Uterus (tissue), 2 donors: ENCODE data around the gene ENOX2.

ENCODE experiments used
- POLR2A ChIP-seq, 2 donors: fragments of 450-650 bp; IDR thresholded peaks; one replicate each; pipeline ENCODE4 v1.6.1; 2016; ENCODE audit warnings: antibody characterized with exemption in 2 of 2, mild to moderate bottlenecking in 1 of 2, moderate library complexity in 1 of 2
- TF ChIP-seq, protein P1 (sequence below), 4 experiments: fragments of 200-600 bp in 2 of 4; fragments of 450-650 bp in 2 of 4; sonication (generic) in 2 of 4; IDR thresholded peaks; one replicate each; pipeline ENCODE4 v1.5.1; 2016 to 2019; ENCODE audit warnings: antibody characterized with exemption in 4 of 4, mild to moderate bottlenecking in 2 of 4, moderate library complexity in 1 of 4

DNA sequence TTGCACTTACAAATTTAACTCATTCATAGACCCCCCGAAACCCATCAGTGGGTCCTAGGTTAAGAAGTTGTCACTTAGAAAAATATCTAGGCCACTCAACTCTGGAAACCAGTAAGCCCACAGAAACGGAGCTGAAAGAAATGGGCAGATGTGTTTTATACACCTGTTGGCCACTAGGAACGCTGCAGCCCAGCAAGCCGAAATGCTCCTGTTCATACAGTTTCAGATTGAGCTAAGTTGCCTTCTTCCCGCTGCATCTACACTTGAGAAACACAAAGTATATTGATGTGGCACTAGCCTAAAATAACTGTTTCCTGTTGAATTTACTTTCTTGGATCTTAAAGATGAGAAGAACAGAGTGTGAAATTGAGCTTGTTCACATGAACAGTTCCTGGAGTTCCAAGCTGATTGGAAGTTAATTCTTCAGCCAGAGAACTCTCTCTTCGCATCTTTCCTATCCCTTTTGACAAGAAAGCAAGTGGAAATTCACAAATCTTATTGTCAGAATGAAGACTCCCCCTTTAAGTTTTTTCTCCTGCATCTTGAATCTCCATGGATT lies 327.1 kb downstream of the ENOX2 start:
- TF ChIP-seq, protein P1, sequence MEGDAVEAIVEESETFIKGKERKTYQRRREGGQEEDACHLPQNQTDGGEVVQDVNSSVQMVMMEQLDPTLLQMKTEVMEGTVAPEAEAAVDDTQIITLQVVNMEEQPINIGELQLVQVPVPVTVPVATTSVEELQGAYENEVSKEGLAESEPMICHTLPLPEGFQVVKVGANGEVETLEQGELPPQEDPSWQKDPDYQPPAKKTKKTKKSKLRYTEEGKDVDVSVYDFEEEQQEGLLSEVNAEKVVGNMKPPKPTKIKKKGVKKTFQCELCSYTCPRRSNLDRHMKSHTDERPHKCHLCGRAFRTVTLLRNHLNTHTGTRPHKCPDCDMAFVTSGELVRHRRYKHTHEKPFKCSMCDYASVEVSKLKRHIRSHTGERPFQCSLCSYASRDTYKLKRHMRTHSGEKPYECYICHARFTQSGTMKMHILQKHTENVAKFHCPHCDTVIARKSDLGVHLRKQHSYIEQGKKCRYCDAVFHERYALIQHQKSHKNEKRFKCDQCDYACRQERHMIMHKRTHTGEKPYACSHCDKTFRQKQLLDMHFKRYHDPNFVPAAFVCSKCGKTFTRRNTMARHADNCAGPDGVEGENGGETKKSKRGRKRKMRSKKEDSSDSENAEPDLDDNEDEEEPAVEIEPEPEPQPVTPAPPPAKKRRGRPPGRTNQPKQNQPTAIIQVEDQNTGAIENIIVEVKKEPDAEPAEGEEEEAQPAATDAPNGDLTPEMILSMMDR (IDR thresholded peaks at IDR 0.05) = peak; percentile 47 to 60 (median 50)
- no peak for TF ChIP-seq POLR2A (IDR thresholded peaks at IDR 0.05)
